HCT116 (cell line): ENCODE measurements around the gene CHRNB4.

Experiments used
- CEBPB ChIP-seq: IDR thresholded peaks from 2 replicates; pipeline ENCODE4 v1.6.1; 2012; ENCODE audit warnings: low read depth
- CTCF ChIP-seq, 3 experiments: fragments of 200-600 bp in 1 of 3; sonication (generic) in 1 of 3; IDR thresholded peaks in 2 of 3; conservative IDR thresholded peaks in 1 of 3; 2 replicates each; pipeline ENCODE4 v1.5.1; 2012 to 2017; ENCODE audit warnings: low read depth in 2 of 3, low read length in 2 of 3, antibody characterized with exemption in 1 of 3, borderline replicate concordance in 1 of 3, control low read depth in 1 of 3, mild to moderate bottlenecking in 1 of 3, mixed read lengths in 1 of 3, mixed run types in 1 of 3, moderate library complexity in 1 of 3; ENCODE audit not compliant: insufficient read depth in 1 of 3
- EZH2 ChIP-seq: fragments of 200-600 bp; sonication (generic); IDR thresholded peaks from 2 replicates; pipeline ENCODE4 v1.6.1; 2017; ENCODE audit warnings: antibody characterized with exemption, mixed run types
- FOSL1 ChIP-seq: IDR thresholded peaks from 2 replicates; pipeline ENCODE4 v1.6.1; 2012; ENCODE audit warnings: low read depth
- POLR2AphosphoS5 ChIP-seq: IDR thresholded peaks from 2 replicates; pipeline ENCODE4 v1.6.1; 2011; ENCODE audit warnings: mild to moderate bottlenecking, low read depth, low read length, moderate library complexity
- RAD21 ChIP-seq: IDR thresholded peaks from 2 replicates; pipeline ENCODE4 v1.6.1; 2012; ENCODE audit warnings: low read depth, mild to moderate bottlenecking
- REST ChIP-seq: IDR thresholded peaks from 2 replicates; pipeline ENCODE4 v1.6.1; 2012; ENCODE audit warnings: low read depth
- SIN3A ChIP-seq: IDR thresholded peaks from 2 replicates; pipeline ENCODE4 v1.6.1; 2012; ENCODE audit warnings: low read depth

- TF ChIP-seq RAD21 (no peak), CTCF (IDR thresholded peaks at IDR 0.05 in 2 of 3, conservative IDR thresholded peaks at IDR 0.05 in 1 of 3; ENCODE audit: borderline replicate concordance in 1 of 3, insufficient read depth in 1 of 3, low read depth in 2 of 3, low read length in 2 of 3) (no peak), POLR2AphosphoS5 (no peak), SIN3A (no peak), EZH2 (no peak), FOSL1 (no peak), REST (no peak), CEBPB (no peak)
Observed at GRCh38 chr15:78633348-78633747, 7.7 kb downstream of the CHRNB4 start.
